Transverse colon (tissue), 4 donors: ENCODE data around the gene PLCH1. TPM values are rescaled to one million over a fixed set of nuclear protein-coding genes. Genes with fewer than 3 reads are reported as not detected.
"Not testable (repeated sequence)": the region's sequence is repeated elsewhere in the genome, so short reads cannot be mapped to it uniquely, and the experiment has no call there.

ENCODE experiments used
- DNase-seq: peaks from one replicate; pipeline ENCODE4 v3.0.0-alpha.2; 2019
- H3K27ac ChIP-seq, 4 donors: fragments of 200-600 bp; sonication (generic); 2 replicates each; pipeline ENCODE4 v1.5.1; 2016 to 2018; ENCODE audit warnings: inconsistent platforms in 4 of 4
- H3K27me3 ChIP-seq: fragments of 200-600 bp; sonication (generic); 2 replicates; pipeline ENCODE4 v1.5.1; 2017; ENCODE audit warnings: inconsistent platforms
- H3K36me3 ChIP-seq, 4 donors: fragments of 200-600 bp; sonication (generic); 2 replicates each; pipeline ENCODE4 v1.5.1; 2017 to 2019; ENCODE audit warnings: inconsistent platforms in 4 of 4
- H3K4me1 ChIP-seq, 4 donors: fragments of 200-600 bp; sonication (generic); 2 replicates each; pipeline ENCODE4 v1.5.1; 2017 to 2020; ENCODE audit warnings: inconsistent platforms in 4 of 4
- H3K4me3 ChIP-seq, 4 donors: fragments of 200-600 bp; sonication (generic); 1 replicate in 1 of 4; 2 replicates in 3 of 4; pipeline versions ENCODE4 v1.5.1 to v1.6.1; 2017 to 2019; ENCODE audit warnings: inconsistent platforms in 4 of 4
- H3K9me3 ChIP-seq, 2 donors: fragments of 200-600 bp; sonication (generic); 2 replicates each; pipeline ENCODE4 v1.5.1; 2017 to 2019; ENCODE audit warnings: inconsistent platforms in 2 of 2
- CTCF ChIP-seq, 5 experiments: fragments of 200-600 bp in 3 of 5; fragments of 450-650 bp in 2 of 5; sonication (generic) in 3 of 5; IDR thresholded peaks; 1 replicate in 2 of 5; 2 replicates in 3 of 5; pipeline ENCODE4 v1.5.1; 2016 to 2017; ENCODE audit warnings: antibody characterized with exemption in 5 of 5, inconsistent platforms in 3 of 5, mild to moderate bottlenecking in 2 of 5, moderate library complexity in 1 of 5
- EP300 ChIP-seq: sonication (generic); formaldehyde crosslinking; IDR thresholded peaks from one replicate; pipeline ENCODE4 v1.6.1; 2017; ENCODE audit warnings: antibody characterized with exemption, low read depth
- POLR2A ChIP-seq: fragments of 450-650 bp; IDR thresholded peaks from one replicate; pipeline ENCODE4 v1.6.1; 2016; ENCODE audit warnings: antibody characterized with exemption, mild to moderate bottlenecking, moderate library complexity
- POLR2AphosphoS5 ChIP-seq, 3 donors: sonication (generic); formaldehyde crosslinking; IDR thresholded peaks; one replicate each; pipeline ENCODE4 v1.6.1; 2016; ENCODE audit warnings: antibody characterized with exemption in 3 of 3
- WGBS, 2 donors: methylation state at CpG; one replicate each; pipeline ENCODE4 v1.1.5; 2018; ENCODE audit warnings: low coverage in 1 of 2; 5-methylcytosine and 5-hydroxymethylcytosine counted together
- in situ Hi-C, 4 donors: fragments of 200-750 bp; cut with MboI; loops; one replicate each; pipeline versions ENCODE4 v1.15.0 to v1.15.1; 2017; ENCODE audit warnings: low sequenced_read_pairs in 3 of 4, low pct_ligation_motif_present in 1 of 4, low pct_unique_long_range_greater_than_20kb in 1 of 4
- intact Hi-C: fragments of 100-400 bp; cut with DNase I; formaldehyde crosslinking; loops from one replicate; pipeline ENCODE4 v1.15.1; 2023; ENCODE audit warnings: low total_unique reads
- total RNA-seq, 4 donors: library from RNA; depleted of rRNA; stranded (reverse); fragments of >200 nt; gene quantifications; one replicate each; pipeline ENCODE4 v1.1.0, GENCODE V29; 2016

PLCH1 gene
- total RNA-seq, 4 donors from 2014 or later: 8.2 to 33.4 (median 8.5) TPM

GRCh38 chr3:155619118-155619915 lies 125.6 kb downstream of the PLCH1 start:
- intact Hi-C loops: no loop called here
- H3K4me1 ChIP-seq: no peaks in the 10 kb centered on the region
- no peak overlapping the region for H3K4me3 ChIP-seq
- TF ChIP-seq POLR2AphosphoS5 (IDR thresholded peaks at IDR 0.05) (no peak), CTCF (IDR thresholded peaks at IDR 0.05) (no peak), POLR2A (no peak), EP300 (no peak)
- DNase-seq: no peak
- no peaks in the 10 kb centered on the region for H3K27me3 ChIP-seq
- H3K36me3 ChIP-seq: no peaks in the 10 kb centered on the region
- H3K9me3 ChIP-seq: peaks cover 3 to 7% of the 10 kb centered on the region in 2 donors
- no peak overlapping the region for H3K27ac ChIP-seq
- in situ Hi-C loops: no loop called here

- TF ChIP-seq POLR2A (no peak), POLR2AphosphoS5 (IDR thresholded peaks at IDR 0.05) (no peak), CTCF (IDR thresholded peaks at IDR 0.05) (no peak), EP300 (no peak)
- DNase-seq: no peak
- no peak overlapping the region for H3K27ac ChIP-seq
- H3K4me1 ChIP-seq: no peaks in the 10 kb centered on the region
- H3K36me3 ChIP-seq: no peaks in the 10 kb centered on the region
- intact Hi-C loops (no loop called here), in situ Hi-C loops (no loop called here)
- H3K9me3 ChIP-seq: peaks cover 3 to 7% of the 10 kb centered on the region in 2 donors
- H3K4me3 ChIP-seq: no peak overlapping the region
- H3K27me3 ChIP-seq: no peaks in the 10 kb centered on the region
These were observed 126.3 kb downstream of the PLCH1 start for GRCh38 chr3:155618543-155618942.

GRCh38 chr3:155617346-155617925 lies 127.4 kb downstream of the PLCH1 start:
- in situ Hi-C loops (no loop called here), intact Hi-C loops (no loop called here)
- Histone ChIP-seq H3K4me1 (no peaks in the 10 kb centered on the region), H3K4me3 (no peak overlapping the region), H3K36me3 (no peaks in the 10 kb centered on the region), H3K27me3 (no peaks in the 10 kb centered on the region), H3K27ac (no peak overlapping the region), H3K9me3 (peaks cover 3 to 7% of the 10 kb centered on the region in 2 donors)
- no peak for DNase-seq
- TF ChIP-seq POLR2AphosphoS5 (IDR thresholded peaks at IDR 0.05) (no peak), CTCF (IDR thresholded peaks at IDR 0.05) (no peak), EP300 (no peak), POLR2A (no peak)
- 81 to 87% methylated on average over 1 of the region's 1 CpG for WGBS, 2 donors

GRCh38 chr3:155615141-155615540 lies 129.7 kb downstream of the PLCH1 start:
- H3K27ac ChIP-seq, H3K4me3 ChIP-seq, in situ Hi-C loops, intact Hi-C loops, H3K9me3 ChIP-seq, H3K4me1 ChIP-seq, H3K27me3 ChIP-seq, H3K36me3 ChIP-seq, DNase-seq: not testable (repeated sequence)
- 93 to 100% methylated on average over 1 of the region's 1 CpG for WGBS, 2 donors

GRCh38 chr3:155614410-155614809 lies 130.5 kb downstream of the PLCH1 start:
- intact Hi-C loops, DNase-seq, in situ Hi-C loops, H3K4me3 ChIP-seq, H3K9me3 ChIP-seq, H3K36me3 ChIP-seq, H3K4me1 ChIP-seq, H3K27me3 ChIP-seq, H3K27ac ChIP-seq: not testable (repeated sequence)
